Stimulated activated CD4-positive, alpha-beta T cell treated with anti-CD3 and anti-CD28 coated beads, Interleukin-1b, Interleukin-23, amount 100 ng/mL, for 4 hours (primary cell): ENCODE data around the gene DSCAM.
"Not testable (repeated sequence)": the region's sequence is repeated elsewhere in the genome, so short reads cannot be mapped to it uniquely, and the experiment has no call there.

Experiments used
- DNase-seq, 2 donors: peaks; one replicate each; pipeline ENCODE4 v3.0.0-alpha.2; 2020; ENCODE audit warnings: low read depth in 2 of 2

DSCAM gene

DNA sequence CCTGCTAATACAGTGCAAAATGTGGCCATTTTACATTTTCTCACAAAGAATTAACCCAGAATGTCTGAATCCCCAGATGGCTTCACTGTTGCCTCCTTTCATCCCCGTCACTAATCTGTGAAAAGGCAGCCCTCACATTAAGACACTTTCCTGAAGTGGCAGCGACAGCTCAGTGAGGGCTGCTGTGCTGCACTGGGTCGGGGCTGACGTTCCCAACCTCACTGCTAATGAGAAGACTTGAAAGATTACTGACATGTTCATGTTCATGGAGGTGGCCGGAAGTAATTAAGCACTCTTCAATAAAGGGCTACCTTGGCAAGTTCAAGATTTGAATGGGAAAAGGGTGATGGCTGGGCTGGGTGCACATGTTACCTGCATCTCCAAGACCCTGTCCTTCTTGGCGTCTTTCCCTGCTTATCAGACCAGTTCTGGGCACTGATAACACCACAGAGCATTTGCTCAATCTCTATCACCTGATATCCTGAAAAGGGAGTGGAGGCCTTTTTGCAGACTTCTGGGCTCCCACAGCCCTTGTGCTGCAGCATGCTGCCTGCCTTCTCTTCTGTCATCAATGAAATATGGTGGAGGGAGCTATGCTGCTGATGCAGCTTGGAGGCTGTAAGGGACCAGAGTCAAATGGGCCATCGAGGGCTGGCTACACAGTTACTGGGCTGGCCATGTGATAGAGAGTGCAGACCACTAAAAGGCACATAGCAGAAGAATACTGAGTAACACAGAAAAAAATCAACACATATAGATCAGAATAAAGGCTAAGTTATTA is 596.3 kb downstream of the DSCAM start:
- no peak for DNase-seq

DNA sequence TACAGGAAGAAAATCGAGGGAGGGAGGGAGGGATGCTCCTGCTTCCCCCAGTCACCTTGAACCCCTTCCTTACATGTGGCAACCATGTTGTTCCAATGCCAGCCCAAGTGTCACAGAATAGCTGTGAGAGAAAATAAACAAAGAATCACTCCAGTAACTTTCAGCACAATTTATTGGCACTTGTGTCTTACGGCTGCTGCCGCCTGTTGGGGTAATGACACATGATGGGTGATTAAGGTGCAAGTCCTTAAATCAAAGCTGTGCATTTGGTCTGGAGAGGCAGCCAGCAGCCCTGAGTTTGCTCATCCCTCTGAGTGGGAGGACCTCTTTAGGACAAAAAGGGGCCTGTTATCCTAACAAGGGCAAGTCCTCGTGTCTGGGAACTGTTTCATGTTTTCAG is 602.0 kb downstream of the DSCAM start:
- no peak for DNase-seq

DNA sequence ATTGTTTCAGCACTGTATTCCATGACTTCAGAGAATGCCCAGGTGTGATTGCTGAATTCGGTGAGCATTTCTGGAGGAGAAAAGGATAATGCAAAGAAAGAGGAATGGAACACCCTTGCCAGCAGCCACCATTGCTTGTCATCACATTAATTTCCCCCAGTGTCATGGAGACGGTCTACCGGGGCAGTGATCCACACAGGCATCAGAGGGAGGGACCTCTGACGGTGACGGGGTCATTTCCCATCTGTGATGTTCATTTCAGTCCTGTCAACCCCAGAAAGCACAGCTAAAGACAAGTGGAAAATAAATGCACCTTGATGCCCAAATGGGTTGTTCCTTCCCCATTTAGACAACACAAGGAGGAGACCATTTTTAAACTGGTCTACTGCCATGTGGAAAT is 603.3 kb downstream of the DSCAM start:
- no peak for DNase-seq

DNA sequence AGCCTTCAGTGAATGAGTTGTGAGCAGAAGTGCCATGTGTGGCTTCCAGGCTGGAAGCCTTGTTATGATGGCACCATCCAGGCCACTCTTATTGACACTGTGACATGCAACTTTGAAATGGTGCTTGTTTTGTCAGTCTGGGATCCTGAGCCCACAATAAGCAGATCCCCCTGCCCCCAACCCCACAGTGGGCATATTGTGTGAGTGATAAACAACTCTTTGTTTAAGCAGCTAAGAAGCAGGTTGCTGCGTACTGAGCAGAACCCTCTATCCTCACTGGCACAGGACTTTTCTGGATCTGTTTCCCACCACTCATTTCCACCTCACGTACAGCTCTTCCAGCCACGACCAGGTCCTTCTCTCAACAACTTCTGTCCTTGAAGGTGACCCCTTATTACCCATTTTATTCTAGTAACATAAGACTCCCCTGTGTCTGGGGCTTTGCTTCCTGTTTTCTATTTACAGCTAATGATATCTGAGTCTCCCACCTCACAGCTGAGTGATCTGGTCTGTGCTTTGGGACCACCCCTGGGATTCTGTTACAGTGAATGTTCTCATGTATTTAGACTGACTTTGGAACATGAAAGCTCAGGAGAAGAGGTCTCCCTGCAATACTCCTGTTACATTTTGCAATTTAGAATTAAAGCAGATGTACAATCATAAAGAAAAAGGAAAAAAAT is 604.2 kb downstream of the DSCAM start:
- DNase-seq: no peak

DNA sequence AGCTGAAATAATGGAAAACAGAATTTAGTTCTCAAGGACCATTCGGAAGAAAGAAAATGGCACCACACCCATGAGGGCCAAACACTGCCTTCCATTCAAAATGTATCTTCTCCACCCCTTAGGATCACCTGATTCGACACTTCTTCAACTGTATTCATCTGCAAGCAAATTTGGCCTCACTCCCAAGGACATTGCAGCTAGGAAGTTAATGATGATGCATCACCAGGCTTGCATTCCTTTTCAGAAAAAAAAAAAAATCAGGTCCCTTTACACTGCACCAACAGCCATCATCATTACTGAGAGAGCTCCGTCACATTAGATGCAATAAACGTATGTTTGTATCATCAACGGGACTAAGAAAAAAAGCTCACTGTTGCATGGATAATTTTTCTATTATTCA is 611.4 kb downstream of the DSCAM start:
- DNase-seq: no peak

DNA sequence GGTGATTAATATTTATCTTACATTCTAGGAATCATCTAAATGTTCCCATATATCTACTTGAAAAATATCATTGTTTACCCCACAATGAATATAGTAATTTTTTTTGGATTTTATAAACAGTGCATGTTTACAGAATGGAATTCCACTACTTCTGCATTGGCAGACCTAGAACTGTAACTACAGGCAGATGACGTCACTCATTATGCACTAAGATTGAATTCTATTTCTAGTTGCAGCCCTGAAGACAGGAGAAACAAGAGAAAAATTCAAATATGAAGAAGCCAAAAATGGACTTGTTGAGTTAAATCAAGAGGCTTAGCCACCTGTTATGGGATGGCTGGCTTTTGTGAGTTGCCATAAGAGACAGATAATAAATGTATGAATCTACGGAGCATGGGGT is 615.0 kb downstream of the DSCAM start:
- DNase-seq: no peak

DNA sequence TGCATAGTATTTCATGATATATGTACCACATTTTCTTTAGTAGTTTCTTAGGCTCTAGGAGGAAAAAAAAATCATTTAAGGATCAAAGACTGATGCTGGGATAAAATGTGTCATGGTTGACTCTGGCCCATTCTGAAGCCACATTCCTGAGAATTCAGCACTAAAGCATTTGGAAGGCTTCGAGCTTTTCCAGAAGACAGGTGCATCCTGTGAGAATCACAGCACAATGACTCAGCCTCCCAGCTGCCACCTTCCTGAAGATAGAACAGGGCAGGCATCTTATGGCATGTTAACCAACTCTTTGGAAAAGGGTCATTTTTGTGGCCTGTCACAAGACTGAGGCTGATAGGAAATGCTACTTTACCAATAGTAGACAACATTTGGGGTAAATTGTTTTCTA is 619.9 kb downstream of the DSCAM start:
- no peak for DNase-seq

DNA sequence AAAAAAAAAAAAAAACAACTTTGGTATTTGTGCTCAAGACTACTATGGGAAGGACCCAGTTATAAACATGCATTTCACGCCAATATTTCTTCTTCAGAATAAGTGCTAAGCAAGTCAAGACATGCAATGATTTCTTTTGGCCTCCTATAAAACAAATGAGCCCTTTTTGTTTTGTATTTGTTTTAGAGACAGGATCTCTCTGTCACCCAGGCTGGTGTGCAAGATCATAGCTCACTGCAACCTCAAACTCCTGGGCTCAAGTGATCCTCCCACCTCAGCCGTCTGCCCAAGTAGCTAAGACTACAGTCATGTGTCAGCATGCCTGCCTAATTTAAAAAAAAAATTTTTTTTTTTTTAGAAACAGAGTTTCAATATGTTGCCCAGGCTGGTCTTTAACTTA is 631.0 kb downstream of the DSCAM start:
- DNase-seq: no peak

DNA sequence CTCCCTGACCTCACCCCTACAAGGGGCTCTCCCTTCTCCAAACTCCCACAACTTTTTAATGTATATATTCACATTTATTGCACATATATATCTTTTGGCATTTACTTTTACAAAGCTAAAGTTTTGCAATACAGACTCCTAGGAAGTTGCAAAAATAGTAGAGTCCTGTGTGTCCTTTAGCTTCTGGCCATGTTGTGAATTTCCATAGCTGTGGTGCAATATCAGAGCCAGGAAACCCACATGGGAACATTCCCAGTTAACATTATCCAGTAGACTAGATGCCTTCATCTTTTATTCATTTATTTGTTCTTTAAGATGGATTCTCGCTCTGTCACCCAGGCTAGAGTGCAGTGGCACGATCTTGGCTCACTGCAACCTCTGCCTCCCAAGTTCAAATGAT is 636.7 kb downstream of the DSCAM start:
- no peak for DNase-seq

DNA sequence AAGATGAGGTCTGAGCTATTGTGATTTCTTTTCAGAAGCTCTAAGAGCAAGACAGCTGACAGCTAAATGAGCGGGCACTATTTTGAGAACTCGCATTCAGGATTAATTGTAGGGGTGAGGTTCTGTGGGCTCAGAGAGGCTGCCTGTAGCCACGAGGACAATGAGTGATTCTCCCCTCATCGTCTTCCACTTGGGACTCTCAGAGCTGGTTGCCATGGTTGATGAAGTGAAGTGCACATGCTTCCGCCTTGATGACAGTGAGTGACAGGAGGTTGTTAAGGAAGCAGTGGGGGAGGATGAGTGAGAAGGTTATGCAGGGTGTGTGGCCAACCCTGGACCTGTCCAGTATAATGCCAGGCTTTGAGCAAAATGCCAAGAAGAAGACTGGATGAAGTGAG is 638.0 kb downstream of the DSCAM start:
- no peak for DNase-seq

DNA sequence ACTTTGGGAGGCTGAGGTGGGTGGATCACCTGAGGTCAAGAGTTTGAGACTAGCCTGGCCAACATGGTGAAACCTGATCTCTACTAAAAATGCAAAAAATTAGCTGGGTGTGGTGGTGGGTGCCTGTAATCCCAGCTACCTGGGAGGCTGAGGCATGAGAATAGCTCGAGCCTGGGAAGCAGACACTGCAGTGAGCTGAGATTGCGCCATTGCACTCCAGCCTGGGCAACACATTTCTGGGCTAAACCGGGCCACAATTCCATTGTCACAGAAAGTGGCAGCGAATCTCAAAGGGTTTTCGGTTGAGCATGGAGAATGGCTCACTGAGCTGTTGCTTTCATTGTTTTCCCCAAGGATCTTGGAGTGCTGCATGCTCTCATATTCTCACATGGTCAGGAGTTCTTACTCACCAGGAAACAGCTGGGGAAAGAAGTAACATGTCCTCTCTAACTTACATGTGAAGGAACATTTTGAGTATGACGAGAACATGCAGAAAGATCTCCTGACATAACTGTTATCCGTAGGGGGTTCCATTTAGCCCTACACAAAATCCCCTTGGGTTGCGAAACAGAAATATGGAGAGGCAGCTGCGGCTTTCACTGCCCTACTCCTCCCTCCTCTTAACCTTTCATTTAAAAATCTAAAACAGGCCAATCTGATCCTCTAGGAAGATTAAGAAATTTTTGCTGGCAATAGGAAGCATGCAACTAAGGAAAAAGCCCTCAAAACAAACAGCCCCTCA is 638.6 kb downstream of the DSCAM start:
- DNase-seq: no peak

DNA sequence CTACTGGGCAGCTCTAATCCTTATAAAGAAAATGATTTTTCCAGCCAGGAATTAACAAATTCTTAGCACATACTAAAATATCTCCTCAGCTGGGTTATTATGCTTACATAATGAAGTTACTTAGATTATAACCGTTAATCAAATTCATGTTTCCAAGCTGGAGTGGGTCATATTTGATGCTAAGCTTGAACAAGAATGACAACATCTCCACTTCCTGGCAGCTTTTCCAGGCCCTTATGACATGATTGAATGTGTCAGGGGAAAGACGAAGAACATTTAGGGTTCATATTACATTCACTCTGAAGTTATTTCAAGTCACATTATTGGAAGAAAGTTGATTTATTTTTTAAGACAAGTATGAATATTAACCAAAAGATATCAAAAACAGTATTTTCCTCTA is 646.0 kb downstream of the DSCAM start:
- no peak for DNase-seq

DNA sequence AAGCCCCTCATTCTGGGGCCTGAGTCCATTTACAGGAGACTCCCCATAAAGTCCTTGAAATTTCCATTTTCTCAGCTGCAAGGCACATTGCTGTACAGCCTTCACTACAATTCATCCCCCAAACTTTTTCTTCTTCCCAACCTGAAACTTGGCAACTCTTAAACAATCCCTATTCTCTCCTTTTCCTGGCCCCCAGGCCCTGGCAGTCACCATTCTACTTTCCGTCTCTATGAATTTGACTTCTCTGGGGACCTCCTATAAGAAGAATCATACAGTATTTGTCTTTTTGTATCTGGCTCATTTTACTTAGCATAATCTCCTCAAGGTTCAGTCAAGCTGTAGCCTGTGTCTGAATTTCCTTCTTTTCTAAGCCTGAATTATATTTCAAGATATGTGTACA is 646.8 kb downstream of the DSCAM start:
- no peak for DNase-seq

DNA sequence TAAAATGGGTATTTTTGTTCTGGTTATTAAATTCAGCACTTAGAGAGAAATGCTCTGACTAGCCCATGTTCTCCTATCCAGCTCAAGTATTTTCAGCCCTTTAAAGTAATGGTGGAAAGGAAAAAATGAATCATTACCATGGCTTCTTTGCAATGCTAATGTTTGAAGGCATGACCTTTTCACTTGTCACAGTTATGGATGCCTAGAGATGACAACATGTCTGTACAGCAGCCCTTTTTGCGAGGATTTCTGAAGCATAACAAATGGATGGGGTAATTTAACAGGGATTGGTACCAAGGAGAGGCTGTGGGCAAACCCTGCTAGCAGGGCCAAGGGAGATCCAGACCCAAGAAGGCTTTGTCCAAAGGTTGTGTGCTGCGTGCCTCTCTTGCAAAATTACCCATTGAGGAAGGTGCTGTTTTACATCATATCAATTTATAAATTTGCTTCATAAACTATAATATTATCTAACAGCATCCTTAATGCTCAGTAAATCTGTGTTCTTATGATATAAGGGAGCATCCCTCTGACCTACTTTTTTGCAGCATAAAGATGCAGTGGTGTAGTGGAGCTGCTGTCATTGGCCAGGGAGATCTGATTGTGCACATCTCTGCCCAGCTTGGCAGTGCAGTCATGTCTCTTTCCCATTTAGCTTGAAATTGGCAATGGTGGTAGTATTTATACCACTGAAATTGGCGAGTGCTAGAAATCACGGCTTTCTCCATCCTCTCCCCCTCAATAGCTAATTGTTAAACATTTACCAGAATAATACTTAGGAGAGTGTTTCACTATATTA is 652.6 kb downstream of the DSCAM start:
- no peak for DNase-seq

DNA sequence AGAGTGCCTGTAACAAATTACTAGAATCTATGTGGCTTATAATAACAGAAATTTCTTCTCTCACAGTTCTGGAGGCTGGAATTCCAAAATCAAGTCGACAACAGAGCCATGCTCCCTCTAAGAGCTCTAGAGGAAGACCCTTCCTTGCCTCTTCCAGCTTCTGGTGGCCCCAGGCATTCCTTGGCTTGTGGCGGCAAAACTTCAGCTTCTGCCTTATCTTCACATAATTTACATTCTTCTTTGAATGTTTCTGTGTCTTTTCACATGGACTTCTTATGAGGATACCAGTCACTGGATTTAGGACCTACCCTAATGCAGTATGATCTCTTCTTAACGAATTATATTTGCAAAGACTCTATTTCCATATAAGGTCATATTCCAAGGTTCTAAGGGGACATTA is 655.3 kb downstream of the DSCAM start:
- DNase-seq: no peak

DNA sequence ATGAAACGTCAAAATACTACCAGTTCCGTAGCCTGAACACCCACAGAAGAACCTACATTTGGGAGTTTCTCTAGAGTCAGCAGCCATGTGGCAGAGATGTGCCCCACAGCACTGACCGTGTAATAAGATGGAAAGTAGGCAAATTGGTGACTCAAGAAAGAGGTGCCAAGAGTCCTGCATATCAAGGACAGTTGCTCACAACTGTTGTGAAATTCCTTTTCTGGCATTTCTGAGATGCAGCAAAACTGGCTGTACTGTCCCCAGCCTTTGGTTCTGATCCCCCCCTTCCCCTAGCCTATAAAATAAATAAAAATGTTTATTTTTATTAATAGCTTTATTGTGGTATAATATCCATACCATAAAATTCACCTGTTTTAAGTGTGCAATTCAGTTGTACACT is 655.8 kb downstream of the DSCAM start:
- DNase-seq: no peak

DNA sequence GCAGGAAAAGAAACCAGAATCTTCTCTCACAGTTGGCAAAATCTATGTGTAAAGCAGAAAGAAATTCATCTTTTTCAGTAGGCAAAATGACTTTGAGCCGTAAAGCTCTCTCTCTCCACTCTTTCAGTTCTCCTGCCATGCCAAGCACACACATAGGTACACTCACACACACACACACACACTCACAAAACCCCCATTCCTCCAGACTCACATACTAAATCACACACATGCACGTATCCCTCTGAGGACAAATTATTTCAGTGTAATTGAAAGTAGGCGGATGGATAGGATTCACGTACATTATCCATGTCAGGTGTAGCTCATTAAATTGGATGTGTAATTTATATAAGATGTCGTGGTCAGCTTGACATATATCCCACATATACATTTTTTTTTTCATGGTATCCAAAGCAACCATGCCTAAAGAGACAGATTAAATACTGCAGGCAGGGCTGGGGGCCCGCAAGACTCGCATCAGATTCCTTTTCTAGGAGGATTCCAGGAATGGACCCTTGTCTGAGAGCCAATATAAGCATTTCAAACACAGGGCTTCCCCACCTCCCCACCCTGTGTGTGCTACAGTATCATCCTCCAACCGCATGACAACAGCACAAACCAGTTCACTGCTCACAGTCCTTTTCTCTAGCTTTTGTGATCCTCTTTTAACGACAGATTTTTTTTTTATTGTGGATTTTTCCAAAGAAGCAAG is 658.9 kb downstream of the DSCAM start:
- DNase-seq: no peak

DNA sequence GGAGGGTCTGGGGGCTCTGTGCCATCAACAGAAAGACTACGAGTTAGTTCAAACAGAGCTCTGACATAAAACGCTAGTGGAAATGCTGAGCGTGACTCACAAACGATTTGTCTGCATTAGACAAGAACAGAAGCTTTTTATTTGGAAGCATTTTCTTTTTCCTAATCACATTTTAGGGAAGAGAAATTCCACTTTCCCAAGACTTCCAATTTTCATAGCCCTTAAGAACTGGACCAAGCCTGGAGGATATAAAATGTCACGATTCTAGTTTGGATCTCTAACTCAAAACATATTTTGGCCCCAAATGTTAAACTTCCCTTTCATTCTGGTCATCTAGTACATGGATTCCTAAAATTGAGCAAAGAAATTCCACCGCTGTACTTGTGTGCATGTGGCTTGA is 659.7 kb downstream of the DSCAM start:
- DNase-seq: no peak

DNA sequence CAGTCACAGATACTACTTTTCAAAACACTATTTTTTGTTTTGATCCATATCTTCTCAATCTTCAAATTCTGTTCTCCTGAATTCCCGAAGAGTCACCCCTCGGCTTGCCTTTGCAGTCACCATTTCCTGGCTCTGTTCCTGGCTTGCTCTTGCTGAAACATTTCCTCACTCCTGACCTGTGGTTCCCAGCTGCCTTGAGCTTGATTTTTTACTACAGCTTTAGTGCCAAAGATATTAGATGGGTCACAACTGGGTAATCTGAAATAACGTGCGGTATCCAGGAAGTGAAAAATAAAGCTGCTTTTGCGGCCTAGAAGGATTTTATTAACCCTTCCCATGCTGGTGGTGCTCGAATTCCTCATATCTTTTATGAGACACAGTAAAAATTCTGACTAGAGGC is 660.9 kb downstream of the DSCAM start:
- DNase-seq: no peak

DNA sequence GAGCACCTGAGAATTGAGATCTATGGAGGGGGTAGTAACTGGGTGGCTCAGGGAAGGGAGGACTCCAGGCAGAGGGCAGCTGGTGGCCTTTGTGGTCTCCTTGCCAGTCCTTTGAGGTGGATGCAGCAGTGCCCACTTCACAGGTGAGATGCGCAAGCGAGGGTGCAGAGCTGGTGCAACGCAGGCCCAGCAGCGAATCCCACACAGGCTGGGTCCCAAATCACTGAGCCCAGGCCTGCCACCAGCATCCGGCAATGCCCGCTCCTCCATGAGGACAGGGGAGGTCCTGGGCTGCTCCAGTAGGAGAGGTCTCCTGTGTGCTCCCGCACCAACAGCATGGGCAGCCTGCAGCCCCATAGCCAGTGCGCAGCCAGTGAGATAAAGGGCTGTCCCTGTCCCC is 661.8 kb downstream of the DSCAM start:
- no peak for DNase-seq

DNA sequence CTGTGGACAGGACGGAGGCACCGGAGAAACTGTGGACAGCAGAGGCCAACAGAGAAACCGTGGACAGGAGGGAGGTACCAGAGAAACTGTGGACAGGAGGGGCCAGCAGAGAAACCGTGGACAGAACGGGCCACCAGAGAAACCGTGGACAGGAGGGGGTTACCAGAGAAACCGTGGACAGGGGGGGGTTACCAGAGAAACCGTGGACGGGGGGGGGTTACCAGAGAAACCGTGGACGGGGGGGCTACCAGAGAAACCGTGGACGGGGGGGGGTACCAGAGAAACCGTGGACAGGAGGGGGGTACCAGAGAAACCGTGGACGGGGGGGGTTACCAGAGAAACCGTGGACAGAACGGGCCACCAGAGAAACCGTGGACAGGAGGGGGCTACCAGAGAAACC is 664.5 kb downstream of the DSCAM start:
- DNase-seq: not testable (repeated sequence)

DNA sequence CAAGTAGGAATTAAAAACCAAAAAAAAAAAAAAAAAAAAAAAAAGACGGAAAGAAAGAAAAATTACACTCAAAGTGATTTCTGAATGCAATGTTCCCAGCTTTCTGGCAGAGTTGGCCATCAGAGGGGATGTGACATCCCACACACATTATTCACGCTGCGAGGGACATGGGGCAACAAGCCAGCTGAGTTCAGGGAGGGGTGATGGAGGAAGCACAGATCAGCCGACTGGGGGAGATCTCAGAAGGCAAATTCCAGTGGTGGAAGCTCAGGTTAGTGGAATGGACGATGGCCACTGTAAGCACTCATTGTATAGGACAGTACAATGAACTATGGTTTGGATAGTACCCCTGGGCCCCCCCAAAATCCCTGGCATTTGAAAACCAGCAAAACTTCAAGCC is 667.8 kb downstream of the DSCAM start:
- no peak for DNase-seq
